H9 (cell line): ENCODE data around the gene DIAPH3. TPM values are rescaled to one million over a fixed set of nuclear protein-coding genes. Genes with fewer than 3 reads are reported as not detected.

Experiments used
- DNase-seq: peaks from one replicate; pipeline ENCODE4 v3.0.0-alpha.2; 2017
- H2AFZ ChIP-seq: one replicate; pipeline ENCODE4 v1.6.1; 2013; ENCODE audit warnings: mild to moderate bottlenecking, low read length, control low read depth, moderate library complexity
- H2AK5ac ChIP-seq: 2 replicates; pipeline ENCODE4 v1.6.1; 2013; ENCODE audit warnings: low read length, control low read depth, mixed read lengths; ENCODE audit not compliant: insufficient read length
- H2BK120ac ChIP-seq: one replicate; pipeline ENCODE4 v1.6.1; 2013; ENCODE audit warnings: low read depth, mild to moderate bottlenecking, low read length, control low read depth, inconsistent platforms; ENCODE audit not compliant: poor library complexity, severe bottlenecking
- H2BK12ac ChIP-seq: 2 replicates; pipeline ENCODE4 v1.6.1; 2013; ENCODE audit warnings: low read length, control low read depth, mixed read lengths, low read depth; ENCODE audit not compliant: insufficient read length
- H2BK15ac ChIP-seq: 2 replicates; pipeline ENCODE4 v1.6.1; 2013; ENCODE audit warnings: low read depth, low read length, control low read depth
- H2BK20ac ChIP-seq: one replicate; pipeline ENCODE4 v1.6.1; 2013; ENCODE audit warnings: low read depth, mild to moderate bottlenecking, low read length, control low read depth, inconsistent platforms; ENCODE audit not compliant: poor library complexity, severe bottlenecking
- H2BK5ac ChIP-seq: 2 replicates; pipeline ENCODE4 v1.6.1; 2013; ENCODE audit warnings: low read length, control low read depth, mixed read lengths; ENCODE audit not compliant: insufficient read length
- H3K14ac ChIP-seq: 2 replicates; pipeline ENCODE4 v1.6.1; 2013; ENCODE audit warnings: low read length, control low read depth; ENCODE audit not compliant: insufficient read depth
- H3K18ac ChIP-seq: 2 replicates; pipeline ENCODE4 v1.6.1; 2013; ENCODE audit warnings: low read depth, mild to moderate bottlenecking, mixed read lengths, low read length, control low read depth; ENCODE audit not compliant: insufficient read length
- H3K23ac ChIP-seq: 2 replicates; pipeline ENCODE4 v1.6.1; 2013; ENCODE audit warnings: low read length, control low read depth, mixed read lengths, low read depth; ENCODE audit not compliant: insufficient read length
- H3K23me2 ChIP-seq: 2 replicates; pipeline ENCODE4 v1.6.1; 2013; ENCODE audit warnings: low read depth, mild to moderate bottlenecking, mixed read lengths, low read length, control low read depth; ENCODE audit not compliant: insufficient read length, poor library complexity, severe bottlenecking
- H3K27ac ChIP-seq: 2 replicates; pipeline ENCODE4 v1.5.1; 2013; ENCODE audit warnings: low read length, control low read depth, mixed read lengths, low read depth; ENCODE audit not compliant: insufficient read length
- H3K27me3 ChIP-seq: 2 replicates; pipeline ENCODE4 v1.6.1; 2013; ENCODE audit warnings: low read length, control low read depth, inconsistent platforms; ENCODE audit not compliant: insufficient read depth
- H3K4ac ChIP-seq: 2 replicates; pipeline ENCODE4 v1.6.1; 2013; ENCODE audit warnings: low read depth, mild to moderate bottlenecking, control low read depth, inconsistent platforms, low read length, moderate library complexity
- H3K4me1 ChIP-seq: 2 replicates; pipeline ENCODE4 v1.6.1; 2013; ENCODE audit warnings: low read length, control low read depth, inconsistent platforms; ENCODE audit not compliant: insufficient read depth
- H3K4me2 ChIP-seq: 2 replicates; pipeline ENCODE4 v1.6.1; 2013; ENCODE audit warnings: low read length, control low read depth, mixed read lengths; ENCODE audit not compliant: insufficient read length, insufficient read depth
- H3K56ac ChIP-seq: 2 replicates; pipeline ENCODE4 v1.6.1; 2013; ENCODE audit warnings: low read depth, mild to moderate bottlenecking, mixed read lengths, low read length, control low read depth; ENCODE audit not compliant: insufficient read length
- H3K79me1 ChIP-seq: 2 replicates; pipeline ENCODE4 v1.6.1; 2013; ENCODE audit warnings: low read depth, mild to moderate bottlenecking, moderate library complexity, low read length, control low read depth, inconsistent platforms; ENCODE audit not compliant: insufficient read depth, poor library complexity, severe bottlenecking
- H3K79me2 ChIP-seq: 2 replicates; pipeline ENCODE4 v1.6.1; 2013; ENCODE audit warnings: low read length, control low read depth, inconsistent platforms; ENCODE audit not compliant: insufficient read depth
- H3K9ac ChIP-seq: 2 replicates; pipeline ENCODE4 v1.6.1; 2013; ENCODE audit warnings: low read length, control low read depth, mixed read lengths; ENCODE audit not compliant: insufficient read length; ENCODE audit errors: extremely low read depth
- H3K9me3 ChIP-seq: one replicate; pipeline ENCODE4 v1.6.1; 2013; ENCODE audit warnings: low read depth, low read length, inconsistent platforms; ENCODE audit not compliant: control insufficient read depth
- H3T11ph ChIP-seq: one replicate; pipeline ENCODE4 v1.6.1; 2013; ENCODE audit warnings: mild to moderate bottlenecking, low read length, control low read depth, inconsistent platforms
- H4K20me1 ChIP-seq: one replicate; pipeline ENCODE4 v1.6.1; 2013; ENCODE audit not compliant: control insufficient read depth, insufficient read length, insufficient read depth
- H4K5ac ChIP-seq: 2 replicates; pipeline ENCODE4 v1.6.1; 2013; ENCODE audit warnings: low read depth, mild to moderate bottlenecking, mixed read lengths, low read length, control low read depth; ENCODE audit not compliant: insufficient read length
- H4K8ac ChIP-seq: replicated peaks from 2 replicates; pipeline ENCODE4 v1.6.1; 2013; ENCODE audit warnings: low read length, control low read depth, mixed read lengths, low read depth; ENCODE audit not compliant: insufficient read length
- H4K91ac ChIP-seq: 2 replicates; pipeline ENCODE4 v1.6.1; 2013; ENCODE audit warnings: low read depth, mild to moderate bottlenecking, moderate library complexity, mixed read lengths, low read length, control low read depth; ENCODE audit not compliant: insufficient read length
- H3K27ac Mint-ChIP-seq, 3 experiments: 2 replicates in 2 of 3; 3 replicates in 1 of 3; pipeline ENCODE4 v1.8.0; 2020 to 2021; ENCODE audit warnings: mixed read lengths in 3 of 3, mild to moderate bottlenecking in 1 of 3, moderate library complexity in 1 of 3
- H3K27me3 Mint-ChIP-seq: 2 replicates; pipeline ENCODE4 v1.8.0; 2021; ENCODE audit warnings: low read depth, mild to moderate bottlenecking, moderate library complexity, mixed read lengths
- H3K36me3 Mint-ChIP-seq, 3 experiments: 2 replicates in 2 of 3; 3 replicates in 1 of 3; pipeline ENCODE4 v1.8.0; 2020 to 2021; ENCODE audit warnings: low read depth in 3 of 3, mixed read lengths in 3 of 3; ENCODE audit not compliant: insufficient read depth in 1 of 3
- H3K4me1 Mint-ChIP-seq, 2 experiments: 2 replicates each; pipeline ENCODE4 v1.8.0; 2020; ENCODE audit warnings: mixed read lengths in 2 of 2
- H3K4me3 Mint-ChIP-seq, 2 experiments: 2 replicates in 1 of 2; 3 replicates in 1 of 2; pipeline ENCODE4 v1.8.0; 2020 to 2021; ENCODE audit warnings: mild to moderate bottlenecking in 2 of 2, mixed read lengths in 2 of 2, moderate library complexity in 1 of 2
- H3K9me3 Mint-ChIP-seq, 2 experiments: 2 replicates in 1 of 2; 3 replicates in 1 of 2; pipeline ENCODE4 v1.8.0; 2020; ENCODE audit warnings: mild to moderate bottlenecking in 2 of 2, mixed read lengths in 2 of 2, moderate library complexity in 1 of 2
- CTCF ChIP-seq: fragments of 200-600 bp; sonication (generic); conservative IDR thresholded peaks from 3 replicates; pipeline ENCODE4 v1.8.0; 2021; ENCODE audit warnings: antibody characterized with exemption, mild to moderate bottlenecking
- WGBS: extraction: QIAGEN DNeasy Blood & Tissue Kit; methylation state at CpG from one replicate; pipeline ENCODE4 v1.1.7; 2013; ENCODE audit warnings: missing lambda C conversion rate, low lambda C conversion rate, mixed read lengths; ENCODE audit not compliant: insufficient read length; ENCODE audit errors: extremely low coverage; 5-methylcytosine and 5-hydroxymethylcytosine counted together
- total RNA-seq: library from RNA; stranded (reverse); gene quantifications from 2 replicates; pipeline ENCODE4 v1.2.1, GENCODE V29; 2021

Gene DIAPH3
- total RNA-seq, 1 experiment from 2014 or later, result 23.1 TPM

GRCh38 chr13:59793107-59793506 lies 370.6 kb downstream of the DIAPH3 start:
- Histone ChIP-seq H2AK5ac (no peak overlapping the region), H3K4me1 (peaks cover 10% of the 10 kb centered on the region; the same call in 1 of the 2 replicates), H3K9ac (no peak overlapping the region), H4K8ac (no peak overlapping the region), H3K23me2 (no peaks in the 10 kb centered on the region), H3K56ac (no peak overlapping the region), H2BK120ac (no peak overlapping the region), H4K91ac (no peak overlapping the region), H4K5ac (no peak overlapping the region), H3K9me3 (no peaks in the 10 kb centered on the region), H2BK5ac (no peak overlapping the region), H3K23ac (no peak overlapping the region), H3K18ac (no peak overlapping the region), H3K79me2 (no peaks in the 10 kb centered on the region), H2AFZ (no peak overlapping the region), H3K27me3 (no peaks in the 10 kb centered on the region), H2BK20ac (no peak overlapping the region), H3K4me2 (no peak overlapping the region), H3K79me1 (no peaks in the 10 kb centered on the region), H3K4ac (no peak overlapping the region), H2BK15ac (no peak overlapping the region), H3K14ac (no peak overlapping the region), H3T11ph (no peak overlapping the region), H4K20me1 (no peaks in the 10 kb centered on the region), H3K27ac (peak overlapping the region; percentile 10), H2BK12ac (no peak overlapping the region)
- Mint-ChIP-seq H3K4me1 (peaks cover 6 to 17% of the 10 kb centered on the region in 2 experiments), H3K27ac (no peak overlapping the region), H3K27me3 (no peaks in the 10 kb centered on the region), H3K4me3 (no peak overlapping the region), H3K36me3 (peaks cover 0 to 5% (median 4%) of the 10 kb centered on the region in 3 experiments; a peak in 3 of 7 replicates), H3K9me3 (no peaks in the 10 kb centered on the region)
- peak; percentile 45 for DNase-seq
- no peak for TF ChIP-seq CTCF
- no CpG with 5 or more reads among the region's 2 CpGs for WGBS
